PC-9 (cell line): ENCODE data around the gene CTNND1. TPM values are rescaled to one million over a fixed set of nuclear protein-coding genes. Genes with fewer than 3 reads are reported as not detected.

ENCODE experiments used
- BruUV-seq: library from RNA; stranded (reverse); fragments of 400-500 nt; replicated peaks from 2 replicates; lab custom pipeline; 2021; lab: Mats Ljungman, UMichigan
- CTCF ChIA-PET: fragments of 300-600 bp; sonication (Branson Sonifier 250); formaldehyde crosslinking; loops from one replicate; lab custom pipeline; 2022; ENCODE audit warnings: antibody characterized with exemption; lab: Charles Lee
- POLR2A ChIA-PET: fragments of 300-600 bp; sonication (Branson Sonifier 250); formaldehyde crosslinking; loops from one replicate; lab custom pipeline; 2022; ENCODE audit warnings: antibody characterized with exemption; ENCODE audit not compliant: unreplicated experiment; lab: Charles Lee
- DNase-seq, 2 experiments: peaks; one replicate each; pipeline versions ENCODE4 v3.0.0 to v3.0.0-alpha.2; 2015 to 2022; ENCODE audit warnings: mixed read lengths in 1 of 2
- H2AFZ ChIP-seq: fragments of 200-600 bp; sonication (generic); 2 replicates; pipeline ENCODE4 v1.8.1; 2017; ENCODE audit warnings: antibody characterized with exemption
- H3F3A ChIP-seq: fragments of 200-600 bp; sonication (generic); 2 replicates; pipeline ENCODE4 v1.8.1; 2017; ENCODE audit warnings: antibody characterized with exemption, mild to moderate bottlenecking, low read depth; ENCODE audit not compliant: insufficient read depth
- H3K27ac ChIP-seq: fragments of 200-600 bp; sonication (generic); 2 replicates; pipeline ENCODE4 v1.6.1; 2016; ENCODE audit warnings: mixed run types
- H3K27me3 ChIP-seq: fragments of 200-600 bp; sonication (generic); 2 replicates; pipeline ENCODE4 v1.6.1; 2016; ENCODE audit warnings: low read depth, mixed run types; ENCODE audit not compliant: insufficient read depth
- H3K36me3 ChIP-seq: fragments of 200-600 bp; sonication (generic); 2 replicates; pipeline ENCODE4 v1.6.1; 2016; ENCODE audit warnings: low read depth, mixed run types
- H3K4me1 ChIP-seq: fragments of 200-600 bp; sonication (generic); replicated peaks from 2 replicates; pipeline ENCODE4 v1.6.1; 2016; ENCODE audit warnings: mixed run types; ENCODE audit not compliant: insufficient read depth
- H3K4me2 ChIP-seq: fragments of 200-600 bp; sonication (generic); 2 replicates; pipeline ENCODE4 v1.6.1; 2017; ENCODE audit warnings: mixed run types
- H3K4me3 ChIP-seq: fragments of 200-600 bp; sonication (generic); 2 replicates; pipeline ENCODE4 v1.6.1; 2016; ENCODE audit warnings: mixed run types
- H3K79me2 ChIP-seq: fragments of 200-600 bp; sonication (generic); 2 replicates; pipeline ENCODE4 v1.6.1; 2017; ENCODE audit warnings: low read depth, mixed run types
- H3K9me2 ChIP-seq: fragments of 200-600 bp; sonication (generic); 2 replicates; pipeline ENCODE4 v1.8.1; 2017; ENCODE audit warnings: mild to moderate bottlenecking; ENCODE audit not compliant: insufficient read depth
- H3K9me3 ChIP-seq: fragments of 200-600 bp; sonication (generic); 2 replicates; pipeline ENCODE4 v1.8.1; 2016; ENCODE audit warnings: low read depth; ENCODE audit not compliant: insufficient read depth
- H4K20me1 ChIP-seq: fragments of 200-600 bp; sonication (generic); 2 replicates; pipeline ENCODE4 v1.8.1; 2017; ENCODE audit not compliant: insufficient read depth
- CTCF ChIP-seq: fragments of 200-600 bp; sonication (generic); conservative IDR thresholded peaks from 2 replicates; pipeline ENCODE4 v1.6.1; 2017; ENCODE audit warnings: mixed run types, antibody characterized with exemption, mild to moderate bottlenecking, moderate library complexity
- EZH2 ChIP-seq: fragments of 200-600 bp; sonication (generic); IDR thresholded peaks from 2 replicates; pipeline ENCODE4 v1.8.0; 2017; ENCODE audit warnings: antibody characterized with exemption, low read depth
- intact Hi-C: fragments of 100-400 bp; cut with micrococcal nuclease; formaldehyde crosslinking; loops from one replicate; pipeline ENCODE4 v1.10.0; 2022; ENCODE audit not compliant: unreplicated experiment
- total RNA-seq: library from RNA; stranded (reverse); gene quantifications from 2 replicates; pipeline ENCODE4 v1.2.3, GENCODE V29; 2021

Gene CTNND1
- total RNA-seq, 1 experiment from 2014 or later: 340 TPM

GRCh38 chr11:57786436-57786835 is 24.8 kb downstream of the CTNND1 start:
- Histone ChIP-seq H3K9me3 (no peaks in the 10 kb centered on the region), H3K9me2 (no peaks in the 10 kb centered on the region), H3K4me2 (no peak overlapping the region), H3K36me3 (peaks cover 40% of the 10 kb centered on the region), H3K27ac (peak overlapping the region; percentile 20; the same call in 1 of the 2 replicates), H3K4me1 (peaks cover 55% of the 10 kb centered on the region), H3F3A (peaks cover 19% of the 10 kb centered on the region), H2AFZ (no peak overlapping the region), H4K20me1 (peaks cover 3% of the 10 kb centered on the region; the same call in 1 of the 2 replicates), H3K4me3 (no peak overlapping the region), H3K27me3 (no peaks in the 10 kb centered on the region), H3K79me2 (peaks cover 97% of the 10 kb centered on the region)
- intact Hi-C loops: no loop called here
- TF ChIP-seq CTCF: no peak
- no peak for TF ChIP-seq EZH2
- ChIA-PET CTCF (no interaction called here), POLR2A (no interaction called here)
- DNase-seq: no peak
- no TSS peak for BruUV-seq

GRCh38 chr11:57787006-57787604 is 25.5 kb downstream of the CTNND1 start:
- no TSS peak for BruUV-seq
- Histone ChIP-seq H2AFZ (no peak overlapping the region), H3K27ac (peak overlapping the region; percentile 32), H3K9me2 (no peaks in the 10 kb centered on the region), H3K79me2 (peaks cover 100% of the 10 kb centered on the region), H4K20me1 (peaks cover 3% of the 10 kb centered on the region; the same call in 1 of the 2 replicates), H3K9me3 (no peaks in the 10 kb centered on the region), H3K36me3 (peaks cover 44% of the 10 kb centered on the region), H3K4me3 (no peak overlapping the region), H3K4me1 (peaks cover 56% of the 10 kb centered on the region), H3K4me2 (0 out of 2 replicates have a peak overlapping the region, but pooled peaks have one; percentile 29), H3K27me3 (no peaks in the 10 kb centered on the region), H3F3A (peaks cover 16% of the 10 kb centered on the region)
- intact Hi-C loops: no loop called here
- TF ChIP-seq CTCF (no peak), EZH2 (no peak)
- CTCF ChIA-PET: no interaction called here
- POLR2A ChIA-PET: no interaction called here
- DNase-seq: no peak

GRCh38 chr11:57787920-57788702 is 26.5 kb downstream of the CTNND1 start:
- Histone ChIP-seq H3F3A (peaks cover 15% of the 10 kb centered on the region), H3K9me2 (no peaks in the 10 kb centered on the region), H2AFZ (no peak overlapping the region), H3K36me3 (peaks cover 49% of the 10 kb centered on the region), H3K4me2 (0 out of 2 replicates have a peak overlapping the region, but pooled peaks have one; percentile 29), H3K79me2 (peaks cover 100% of the 10 kb centered on the region), H3K9me3 (no peaks in the 10 kb centered on the region), H3K4me1 (peaks cover 56% of the 10 kb centered on the region), H4K20me1 (peaks cover 3% of the 10 kb centered on the region; the same call in 1 of the 2 replicates), H3K27ac (peak overlapping the region; percentile 32), H3K27me3 (no peaks in the 10 kb centered on the region), H3K4me3 (no peak overlapping the region)
- DNase-seq: no peak
- ChIA-PET POLR2A (interaction anchor here (0.7 kb wide), 1 partner anchor 785 kb away, joined by 4 read pairs; no protein-coding TSS in a partner anchor), CTCF (interaction anchor here (0.5 kb wide), 1 partner anchor 11 kb away, joined by 3 read pairs; no protein-coding TSS in a partner anchor)
- intact Hi-C loops: no loop called here
- BruUV-seq: no TSS peak
- TF ChIP-seq EZH2 (no peak), CTCF (no peak)
